Fibroblast of pulmonary artery (primary cell): ENCODE data around the gene PRKG1.
A peak's percentile ranks its signal among the peaks of the same experiment; 100 is the strongest.

Experiments
- DNase-seq: peaks from one replicate; pipeline ENCODE4 v3.0.0-alpha.2; 2010; ENCODE audit warnings: low read depth
- H3K4me3 ChIP-seq: replicated peaks from 2 replicates; pipeline ENCODE4 v1.5.1; 2011; ENCODE audit warnings: low read depth, mild to moderate bottlenecking, control low read depth, low read length, moderate library complexity
- CTCF ChIP-seq: IDR thresholded peaks from 2 replicates; pipeline ENCODE4 v1.5.1; 2011; ENCODE audit warnings: mild to moderate bottlenecking, control low read depth, low read length, inconsistent platforms; ENCODE audit errors: missing control alignments

Gene PRKG1

GRCh38 chr10:51285601-51286000, 211.3 kb downstream of the PRKG1 start:
- no peak overlapping the region for H3K4me3 ChIP-seq
- no peak for TF ChIP-seq CTCF
- no peak for DNase-seq

GRCh38 chr10:51288511-51288910, 214.2 kb downstream of the PRKG1 start:
- DNase-seq, result no peak
- H3K4me3 ChIP-seq, result no peak overlapping the region
- TF ChIP-seq CTCF, result no peak

- DNase-seq, result no peak
- no peak overlapping the region for H3K4me3 ChIP-seq
- no peak for TF ChIP-seq CTCF
These were observed 215.2 kb downstream of the PRKG1 start for GRCh38 chr10:51289519-51289918.

GRCh38 chr10:51291961-51292360, 217.7 kb downstream of the PRKG1 start:
- TF ChIP-seq CTCF, result no peak
- H3K4me3 ChIP-seq, result no peak overlapping the region
- no peak for DNase-seq

- DNase-seq, result peak; percentile 42
- no peak for TF ChIP-seq CTCF
- no peak overlapping the region for H3K4me3 ChIP-seq
These were observed 223.2 kb downstream of the PRKG1 start for GRCh38 chr10:51297438-51297837.

GRCh38 chr10:51300617-51301304, 226.5 kb downstream of the PRKG1 start:
- peak; percentile 31 for DNase-seq
- H3K4me3 ChIP-seq, result no peak overlapping the region
- TF ChIP-seq CTCF, result no peak

- no peak overlapping the region for H3K4me3 ChIP-seq
- DNase-seq, result no peak
- TF ChIP-seq CTCF, result no peak
These were observed 227.4 kb downstream of the PRKG1 start for GRCh38 chr10:51301644-51302043.
